ENCODE results near the gene OR2J1.
"Not testable (repeated sequence)": the region's sequence is repeated elsewhere in the genome, so short reads cannot be mapped to it uniquely, and the experiment has no call there.

OR2J1 gene

GRCh38 chr6:29147074-29147473 is 47.8 kb downstream of the OR2J1 start:
- POLR2A ChIA-PET, result no interaction called here
- Histone ChIP-seq H3K36me3 (ENCODE audit: control insufficient read depth in 2 of 2, insufficient read depth in 1 of 2, low read length in 2 of 2) (no peaks in the 10 kb centered on the region), H3K27ac (ENCODE audit: extremely low read depth, low read depth, low read length) (no peak overlapping the region), H3K9me3 (ENCODE audit: control insufficient read depth, insufficient read depth, low read depth, low read length) (no peaks in the 10 kb centered on the region), H3K4me1 (ENCODE audit: control insufficient read depth, insufficient read depth, low read length) (no peaks in the 10 kb centered on the region), H3K4me3 (ENCODE audit: low read depth, low read length) (no peak overlapping the region)
- CTCF ChIA-PET, result interaction anchor here (0.6 kb wide), 1 partner anchor 504 kb away, joined by 4 read pairs; no protein-coding TSS in a partner anchor
- TF ChIP-seq ZNF202 (tag by site-specific recombination; IDR thresholded peaks at IDR 0.05; ENCODE audit: borderline replicate concordance) (no peak), SALL2 (tag by site-specific recombination; IDR thresholded peaks at IDR 0.05; ENCODE audit: borderline replicate concordance) (no peak), ZNF133 (tag by site-specific recombination; IDR thresholded peaks at IDR 0.05) (no peak)

GRCh38 chr6:29149444-29149843 is 50.2 kb downstream of the OR2J1 start:
- H3K4me3 ChIP-seq (ENCODE audit: low read depth, low read length); H3K9me3 ChIP-seq (ENCODE audit: control insufficient read depth, insufficient read depth, low read depth, low read length); POLR2A ChIA-PET; H3K27ac ChIP-seq (ENCODE audit: extremely low read depth, low read depth, low read length); H3K36me3 ChIP-seq (ENCODE audit: control insufficient read depth in 2 of 2, insufficient read depth in 1 of 2, low read length in 2 of 2); H3K4me1 ChIP-seq (ENCODE audit: control insufficient read depth, insufficient read depth, low read length): not testable (repeated sequence)
- CTCF ChIA-PET, result interaction anchor here (0.6 kb wide), 1 partner anchor 1416 kb away, joined by 3 read pairs; no protein-coding TSS in a partner anchor
- TF ChIP-seq ZNF146 (tag by site-specific recombination; IDR thresholded peaks at IDR 0.05), result peak; percentile 60; the same call in 1 of the 2 replicates

Data from HEK293 (cell line).